Measurements from ENCODE around the gene NMT1. TPM values are rescaled to one million over a fixed set of nuclear protein-coding genes. Genes with fewer than 3 reads are reported as not detected.

Gene NMT1
- total RNA-seq, 3 donors from 2014 or later (not counting 1 experiment from before 2014, with no cell fraction given), result 56.6 to 94.7 (median 77.6) TPM

DNA sequence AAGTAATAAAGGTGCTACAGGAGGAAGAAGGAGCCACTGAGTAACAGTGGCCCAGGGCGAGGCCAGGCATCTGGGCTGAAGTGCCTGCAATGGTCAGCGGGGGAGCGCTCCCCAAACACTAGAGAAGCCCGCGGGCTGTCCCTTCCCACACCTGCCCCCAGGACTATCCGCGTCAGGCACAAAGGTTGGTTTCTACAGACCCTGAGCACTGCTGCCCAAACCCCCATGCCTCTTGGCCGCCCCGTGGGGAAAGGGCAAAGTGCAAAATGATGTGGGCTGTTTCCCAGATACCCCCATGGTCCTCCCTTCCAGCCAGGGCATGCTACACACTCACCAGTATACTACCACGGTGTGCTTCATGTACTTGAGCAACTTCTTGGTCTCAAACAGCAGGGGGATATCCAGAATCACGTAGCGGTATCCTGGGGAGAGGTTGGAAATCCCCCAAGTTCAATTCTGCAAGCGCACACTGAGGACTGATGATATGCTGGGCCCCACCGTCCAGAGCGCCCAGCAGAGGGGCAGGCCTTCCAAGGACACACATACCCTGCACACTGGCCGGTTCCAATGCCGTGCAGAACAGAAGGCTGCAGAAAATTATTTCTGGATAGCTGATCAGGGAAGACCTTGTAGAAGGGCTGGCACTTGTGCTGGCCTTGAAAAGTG is 31.2 kb upstream of the NMT1 start:
- no peaks in the 10 kb centered on the region for H3K9me3 ChIP-seq (ENCODE audit: control insufficient read depth, insufficient read depth, low read length)
- no peaks in the 10 kb centered on the region for H3K27me3 Mint-ChIP-seq (ENCODE audit: low read depth in 2 of 2)
- H3K9me3 Mint-ChIP-seq, result no peaks in the 10 kb centered on the region
- no peak overlapping the region for H3K27ac ChIP-seq (ENCODE audit: low read length)
- TF ChIP-seq, protein P1, sequence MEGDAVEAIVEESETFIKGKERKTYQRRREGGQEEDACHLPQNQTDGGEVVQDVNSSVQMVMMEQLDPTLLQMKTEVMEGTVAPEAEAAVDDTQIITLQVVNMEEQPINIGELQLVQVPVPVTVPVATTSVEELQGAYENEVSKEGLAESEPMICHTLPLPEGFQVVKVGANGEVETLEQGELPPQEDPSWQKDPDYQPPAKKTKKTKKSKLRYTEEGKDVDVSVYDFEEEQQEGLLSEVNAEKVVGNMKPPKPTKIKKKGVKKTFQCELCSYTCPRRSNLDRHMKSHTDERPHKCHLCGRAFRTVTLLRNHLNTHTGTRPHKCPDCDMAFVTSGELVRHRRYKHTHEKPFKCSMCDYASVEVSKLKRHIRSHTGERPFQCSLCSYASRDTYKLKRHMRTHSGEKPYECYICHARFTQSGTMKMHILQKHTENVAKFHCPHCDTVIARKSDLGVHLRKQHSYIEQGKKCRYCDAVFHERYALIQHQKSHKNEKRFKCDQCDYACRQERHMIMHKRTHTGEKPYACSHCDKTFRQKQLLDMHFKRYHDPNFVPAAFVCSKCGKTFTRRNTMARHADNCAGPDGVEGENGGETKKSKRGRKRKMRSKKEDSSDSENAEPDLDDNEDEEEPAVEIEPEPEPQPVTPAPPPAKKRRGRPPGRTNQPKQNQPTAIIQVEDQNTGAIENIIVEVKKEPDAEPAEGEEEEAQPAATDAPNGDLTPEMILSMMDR (IDR thresholded peaks at IDR 0.05), result no peak
- peaks cover 46% of the 10 kb centered on the region for H3K36me3 ChIP-seq (ENCODE audit: control insufficient read depth, insufficient read depth, low read length)
- ATAC-seq (no peak), DNase-seq (no peak)
- no peaks in the 10 kb centered on the region for H3K27me3 ChIP-seq (ENCODE audit: control insufficient read depth, insufficient read depth, low read length)
- WGBS (ENCODE audit: insufficient coverage), result 91% methylated on average over 17 of the region's 17 CpGs
- H3K4me1 Mint-ChIP-seq, result no peaks in the 10 kb centered on the region
- H3K4me3 ChIP-seq (ENCODE audit: low read length), result no peak overlapping the region
- H3K27ac Mint-ChIP-seq, result no peak overlapping the region
- no peaks in the 10 kb centered on the region for H3K4me1 ChIP-seq (ENCODE audit: control insufficient read depth, insufficient read depth, low read length)
- H3K36me3 Mint-ChIP-seq, result no peaks in the 10 kb centered on the region
- intact Hi-C loops (cut with micrococcal nuclease), result no loop called here
- no peak overlapping the region for H3K4me3 Mint-ChIP-seq

DNA sequence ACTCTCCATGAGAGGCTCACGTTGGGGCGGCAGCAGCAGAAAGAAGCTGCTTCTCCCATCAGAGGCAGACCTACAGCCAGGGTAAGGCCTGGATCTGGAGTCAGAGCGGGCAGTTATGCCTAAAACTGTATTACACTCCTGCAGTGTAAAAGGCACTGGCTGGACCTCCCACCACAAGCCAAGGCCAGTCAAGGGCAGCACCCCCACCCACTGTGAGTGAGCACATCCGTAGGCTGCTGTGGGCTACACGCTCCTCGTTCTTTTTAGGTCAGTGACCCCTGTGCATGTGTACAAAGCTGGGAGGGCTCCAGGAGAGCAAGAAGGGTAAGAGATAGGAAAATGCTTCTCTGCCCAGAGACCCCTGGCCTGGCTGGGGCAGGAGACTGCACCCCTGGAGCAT is 30.4 kb upstream of the NMT1 start:
- Mint-ChIP-seq H3K9me3 (no peaks in the 10 kb centered on the region), H3K4me3 (no peak overlapping the region), H3K27me3 (ENCODE audit: low read depth in 2 of 2) (no peaks in the 10 kb centered on the region), H3K27ac (no peak overlapping the region), H3K4me1 (no peaks in the 10 kb centered on the region), H3K36me3 (no peaks in the 10 kb centered on the region)
- no peak for ATAC-seq
- Histone ChIP-seq H3K4me3 (ENCODE audit: low read length) (no peak overlapping the region), H3K4me1 (ENCODE audit: control insufficient read depth, insufficient read depth, low read length) (no peaks in the 10 kb centered on the region), H3K27me3 (ENCODE audit: control insufficient read depth, insufficient read depth, low read length) (no peaks in the 10 kb centered on the region), H3K36me3 (ENCODE audit: control insufficient read depth, insufficient read depth, low read length) (peaks cover 46% of the 10 kb centered on the region), H3K27ac (ENCODE audit: low read length) (no peak overlapping the region), H3K9me3 (ENCODE audit: control insufficient read depth, insufficient read depth, low read length) (no peaks in the 10 kb centered on the region)
- no peak for DNase-seq
- intact Hi-C loops (cut with micrococcal nuclease), result no loop called here
- TF ChIP-seq, protein P1 (IDR thresholded peaks at IDR 0.05), result no peak
- 84% methylated on average over 6 of the region's 6 CpGs for WGBS (ENCODE audit: insufficient coverage)

DNA sequence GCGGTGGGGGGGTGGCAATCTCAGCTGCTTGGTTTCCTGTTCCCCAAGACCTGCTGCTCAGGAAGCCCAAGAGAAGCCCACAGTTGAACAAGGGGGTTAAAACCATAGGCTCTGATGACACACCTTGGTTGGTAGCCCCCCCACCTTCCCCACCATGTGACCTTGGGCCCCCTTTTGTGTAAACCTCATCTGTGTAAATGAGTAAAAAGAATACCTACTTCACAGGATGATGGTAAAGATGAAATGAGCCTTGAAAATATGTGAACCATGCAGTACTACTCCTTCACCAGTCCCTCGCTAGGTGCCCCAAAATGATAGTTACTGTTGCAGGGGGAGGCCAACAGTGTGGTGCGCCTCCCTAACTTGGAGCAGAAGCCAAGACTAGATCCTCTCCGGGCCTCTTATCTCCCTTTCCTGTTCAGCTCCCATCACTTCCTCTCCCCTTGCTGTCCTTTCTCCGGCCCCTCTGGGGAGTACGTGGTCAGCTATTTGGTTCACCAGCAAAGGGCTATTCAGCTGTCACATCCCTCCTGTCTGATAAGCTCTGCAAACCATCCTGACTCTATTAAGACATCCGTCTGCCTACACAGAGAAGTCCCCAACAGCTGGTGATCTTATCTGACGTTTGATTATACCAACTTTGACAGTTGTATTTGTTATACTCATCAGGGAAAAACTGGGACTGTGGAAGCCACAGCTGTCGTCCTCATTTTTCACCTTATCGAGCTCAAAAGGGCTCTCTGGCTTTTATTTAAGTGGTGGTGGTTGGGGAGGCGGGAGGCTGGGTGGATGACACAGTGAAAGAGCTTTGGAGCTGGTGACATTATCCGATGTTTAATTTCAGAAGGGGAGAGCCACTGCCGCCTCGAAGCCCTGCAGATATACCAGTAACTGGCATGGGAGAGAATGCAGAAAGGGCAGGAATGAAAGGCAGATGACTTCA is 29.6 kb upstream of the NMT1 start:
- H3K4me1 ChIP-seq (ENCODE audit: control insufficient read depth, insufficient read depth, low read length), result no peaks in the 10 kb centered on the region
- no peaks in the 10 kb centered on the region for H3K9me3 ChIP-seq (ENCODE audit: control insufficient read depth, insufficient read depth, low read length)
- H3K27me3 ChIP-seq (ENCODE audit: control insufficient read depth, insufficient read depth, low read length), result no peaks in the 10 kb centered on the region
- TF ChIP-seq, protein P1 (IDR thresholded peaks at IDR 0.05), result no peak
- no peak overlapping the region for H3K4me3 Mint-ChIP-seq
- H3K36me3 ChIP-seq (ENCODE audit: control insufficient read depth, insufficient read depth, low read length), result peaks cover 46% of the 10 kb centered on the region
- H3K27ac ChIP-seq (ENCODE audit: low read length), result no peak overlapping the region
- no peaks in the 10 kb centered on the region for H3K4me1 Mint-ChIP-seq
- no peak for ATAC-seq
- H3K27me3 Mint-ChIP-seq (ENCODE audit: low read depth in 2 of 2), result no peaks in the 10 kb centered on the region
- no peak for DNase-seq
- H3K27ac Mint-ChIP-seq, result no peak overlapping the region
- 88% methylated on average over 14 of the region's 14 CpGs for WGBS (ENCODE audit: insufficient coverage)
- intact Hi-C loops (cut with micrococcal nuclease), result no loop called here
- H3K36me3 Mint-ChIP-seq, result no peaks in the 10 kb centered on the region
- H3K9me3 Mint-ChIP-seq, result no peaks in the 10 kb centered on the region
- no peak overlapping the region for H3K4me3 ChIP-seq (ENCODE audit: low read length)

Data from natural killer cell (primary cell).